Measurements from ENCODE around the gene BANF1.

DNA sequence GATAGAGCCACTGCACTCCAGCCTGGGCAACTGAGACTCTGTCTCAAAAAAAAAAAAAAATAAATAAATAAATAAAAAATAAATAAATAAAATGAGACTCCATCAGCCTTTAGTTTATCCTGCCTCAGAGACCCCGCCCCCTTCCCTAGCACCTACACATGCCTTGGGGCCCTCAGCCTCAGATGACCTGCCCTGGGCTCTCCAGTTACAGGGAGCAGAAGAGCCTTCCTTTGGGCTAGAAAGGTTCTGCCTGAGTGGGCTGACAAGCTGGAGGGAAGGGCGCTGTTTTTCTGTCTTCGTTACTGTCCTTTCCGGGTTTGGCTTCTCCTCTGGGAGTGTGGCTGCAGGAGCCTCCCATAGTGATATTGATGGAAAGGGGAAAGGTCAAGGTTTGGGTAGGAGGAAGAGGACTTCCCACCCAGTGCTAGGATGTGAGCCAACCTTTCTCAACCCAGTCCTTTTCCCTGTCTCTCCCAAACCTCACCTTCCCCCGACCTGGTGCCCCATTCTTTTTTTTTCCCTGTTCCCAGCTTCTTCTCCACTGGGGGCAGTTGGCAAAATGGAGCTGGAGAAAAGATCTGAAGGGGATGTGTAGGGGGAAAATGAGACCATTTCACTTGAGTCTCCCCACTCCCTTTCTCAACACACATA lies 48.4 kb downstream of the BANF1 start:
- TF ChIP-seq, protein P1, sequence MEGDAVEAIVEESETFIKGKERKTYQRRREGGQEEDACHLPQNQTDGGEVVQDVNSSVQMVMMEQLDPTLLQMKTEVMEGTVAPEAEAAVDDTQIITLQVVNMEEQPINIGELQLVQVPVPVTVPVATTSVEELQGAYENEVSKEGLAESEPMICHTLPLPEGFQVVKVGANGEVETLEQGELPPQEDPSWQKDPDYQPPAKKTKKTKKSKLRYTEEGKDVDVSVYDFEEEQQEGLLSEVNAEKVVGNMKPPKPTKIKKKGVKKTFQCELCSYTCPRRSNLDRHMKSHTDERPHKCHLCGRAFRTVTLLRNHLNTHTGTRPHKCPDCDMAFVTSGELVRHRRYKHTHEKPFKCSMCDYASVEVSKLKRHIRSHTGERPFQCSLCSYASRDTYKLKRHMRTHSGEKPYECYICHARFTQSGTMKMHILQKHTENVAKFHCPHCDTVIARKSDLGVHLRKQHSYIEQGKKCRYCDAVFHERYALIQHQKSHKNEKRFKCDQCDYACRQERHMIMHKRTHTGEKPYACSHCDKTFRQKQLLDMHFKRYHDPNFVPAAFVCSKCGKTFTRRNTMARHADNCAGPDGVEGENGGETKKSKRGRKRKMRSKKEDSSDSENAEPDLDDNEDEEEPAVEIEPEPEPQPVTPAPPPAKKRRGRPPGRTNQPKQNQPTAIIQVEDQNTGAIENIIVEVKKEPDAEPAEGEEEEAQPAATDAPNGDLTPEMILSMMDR (IDR thresholded peaks at IDR 0.05; ENCODE audit: low read depth, low read length): no peak
- TF ChIP-seq POLR2A (IDR thresholded peaks at IDR 0.05; ENCODE audit: extremely low read depth, insufficient read length) (no peak), MAX (IDR thresholded peaks at IDR 0.05; ENCODE audit: low read depth, low read length) (no peak), MYC (IDR thresholded peaks at IDR 0.05; ENCODE audit: low read depth, low read length) (no peak)

Data from NB4 (cell line).